AG09319 (cell line): ENCODE results near the gene TANK.
A peak's percentile ranks its signal among the peaks of the same experiment; 100 is the strongest.

Experiments used
- DNase-seq: peaks from one replicate; pipeline ENCODE4 v3.0.0-alpha.2; 2010; ENCODE audit warnings: low read depth; ENCODE audit errors: extremely low read depth
- CTCF ChIP-seq: IDR thresholded peaks from 2 replicates; pipeline ENCODE4 v1.5.1; 2011; ENCODE audit warnings: low read depth, mild to moderate bottlenecking, inconsistent platforms, low read length, moderate library complexity

Gene TANK

DNA sequence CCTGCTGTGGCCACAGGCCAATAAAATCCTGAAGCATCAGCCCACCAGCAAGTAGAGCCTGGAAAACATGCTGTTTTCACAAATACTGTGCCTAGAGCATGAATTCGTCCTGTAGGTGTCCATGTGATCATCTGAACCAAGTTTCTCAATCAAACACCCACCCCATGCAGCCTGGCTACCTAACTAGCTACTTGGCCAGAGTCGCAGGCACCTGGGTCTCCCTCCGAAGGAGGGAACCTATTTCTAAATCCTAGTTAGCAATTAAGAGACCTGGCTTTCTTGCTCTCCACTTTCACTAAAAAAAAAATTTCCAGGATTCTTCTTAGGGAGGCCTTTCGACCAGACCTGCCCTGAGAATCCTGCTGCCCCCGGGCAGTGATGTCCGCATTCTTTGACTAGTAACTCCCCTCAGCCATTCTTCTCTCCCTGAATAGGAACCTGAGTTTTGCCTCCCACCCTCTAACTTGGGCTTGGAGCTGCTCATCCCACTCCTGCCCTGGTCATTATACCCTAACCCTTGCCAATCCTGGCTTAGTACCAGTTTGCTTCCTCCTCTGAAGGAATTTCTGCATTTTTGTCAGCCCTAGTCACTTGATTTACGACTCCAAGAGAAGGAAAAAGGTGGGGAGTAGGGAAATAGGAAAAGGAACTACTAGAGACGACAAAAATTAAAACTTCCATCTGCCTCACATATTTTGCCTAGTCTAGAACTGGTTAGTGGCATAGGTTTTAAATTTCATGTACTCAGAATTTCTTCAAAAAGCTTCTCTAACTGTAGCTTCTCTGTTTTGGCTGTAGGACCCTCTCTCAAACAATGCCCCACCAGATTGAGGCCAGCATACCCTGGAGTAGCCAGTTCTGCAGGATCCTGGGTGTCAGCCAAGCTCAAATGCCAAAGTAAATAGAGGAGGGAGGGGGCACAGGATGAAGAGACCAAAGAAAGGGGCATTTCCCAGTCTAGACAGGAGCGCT is 25.4 kb upstream of the TANK start:
- no peak for TF ChIP-seq CTCF
- no peak for DNase-seq

GRCh38 chr2:161135951-161136593 is 24.2 kb upstream of the TANK start:
- no peak for DNase-seq
- no peak for TF ChIP-seq CTCF

DNA sequence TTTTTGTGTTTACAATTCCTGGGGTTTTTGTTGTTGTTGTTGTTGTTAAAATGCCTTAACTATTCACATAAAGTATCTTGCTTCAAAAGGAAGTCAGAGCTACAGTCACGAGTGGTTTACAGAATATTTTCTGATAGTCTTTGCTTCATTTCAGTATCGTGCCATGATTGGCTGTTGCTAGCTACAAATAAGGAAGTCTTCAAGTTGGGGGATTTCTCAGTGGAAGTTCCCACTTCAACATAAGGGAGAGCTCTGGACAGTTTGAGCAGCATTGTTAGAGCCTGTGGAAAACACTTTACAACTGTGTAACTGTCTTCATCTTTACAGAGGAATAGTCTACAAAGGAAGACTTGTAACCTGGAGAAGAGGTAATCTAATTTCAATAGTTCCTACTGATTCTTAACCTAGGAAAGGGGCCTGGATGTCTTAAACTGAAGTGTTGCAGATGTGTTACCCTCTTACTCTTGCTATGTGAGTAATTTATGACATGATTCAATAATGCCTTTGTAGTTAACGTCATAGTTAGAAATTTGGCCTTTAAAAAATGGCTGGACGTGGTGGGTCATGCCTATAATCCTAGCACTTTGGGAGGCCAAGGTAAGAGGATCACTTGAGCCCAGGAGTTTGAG is 23.4 kb upstream of the TANK start:
- no peak for DNase-seq
- TF ChIP-seq CTCF, result no peak

- no peak for DNase-seq
- TF ChIP-seq CTCF, result no peak
Measured at GRCh38 chr2:161138429-161138828, 21.8 kb upstream of the TANK start.

DNA sequence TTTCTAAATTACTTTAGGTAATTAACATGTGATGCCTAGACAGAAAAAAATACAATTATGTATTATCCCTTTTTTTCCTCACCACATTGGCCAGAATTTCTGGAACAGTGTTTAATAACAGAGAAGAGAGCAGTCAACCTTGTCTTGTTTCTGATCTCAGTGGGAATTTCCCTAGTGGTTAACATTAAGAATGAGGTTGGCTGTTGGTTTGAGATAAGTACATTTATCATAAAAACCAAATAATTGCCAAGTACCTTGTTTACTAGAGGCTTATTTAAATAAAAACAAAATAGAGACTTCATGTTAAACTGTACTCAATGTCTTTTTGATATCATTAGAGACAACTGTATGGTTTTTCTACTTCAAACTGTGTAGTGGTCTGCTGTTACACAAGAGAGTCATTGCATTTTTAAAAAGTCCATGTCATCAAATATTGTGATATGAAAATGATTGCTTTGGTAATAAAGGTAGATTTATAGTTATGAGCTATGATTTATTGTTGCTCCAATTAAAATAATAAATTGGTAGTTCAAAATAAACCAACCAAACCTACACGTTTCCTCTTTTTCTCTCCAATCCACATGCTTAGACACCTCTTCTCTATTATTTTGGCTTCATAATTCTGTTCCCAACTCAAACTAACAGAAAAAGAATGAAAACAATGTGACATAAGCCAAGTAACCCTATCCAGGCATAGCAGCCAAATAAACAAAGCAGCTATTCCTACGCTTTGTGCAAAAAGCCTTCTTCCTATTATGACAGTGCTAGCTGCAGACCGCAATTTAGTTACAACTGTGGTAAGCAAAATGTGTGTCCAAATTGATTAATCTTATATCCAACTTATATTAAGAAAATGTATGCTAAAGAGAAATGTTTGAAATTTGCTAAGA is 20.9 kb upstream of the TANK start:
- no peak for TF ChIP-seq CTCF
- peak; percentile 47 for DNase-seq

- no peak for TF ChIP-seq CTCF
- no peak for DNase-seq
Measured at GRCh38 chr2:161141033-161141432, 19.2 kb upstream of the TANK start.
